Calu3 (cell line): ENCODE data around the gene TEX35. TPM values are rescaled to one million over a fixed set of nuclear protein-coding genes. Genes with fewer than 3 reads are reported as not detected.

Experiments
- BruUV-seq: library from RNA; stranded (reverse); fragments of 400-500 nt; replicated peaks from 2 replicates; lab custom pipeline; 2021; lab: Mats Ljungman, UMichigan
- CTCF ChIA-PET: fragments of 300-600 bp; sonication (Branson Sonifier 250); formaldehyde crosslinking; loops from one replicate; lab custom pipeline; 2022; ENCODE audit warnings: antibody characterized with exemption; lab: Charles Lee
- DNase-seq: peaks from one replicate; pipeline ENCODE4 v3.0.0; 2022
- H3K27ac Mint-ChIP-seq: one replicate; pipeline ENCODE4 v1.8.0; 2022; ENCODE audit warnings: mixed read lengths; ENCODE audit not compliant: unreplicated experiment
- H3K27me3 Mint-ChIP-seq: one replicate; pipeline ENCODE4 v1.8.0; 2022; ENCODE audit warnings: mixed read lengths; ENCODE audit not compliant: unreplicated experiment
- H3K36me3 Mint-ChIP-seq: one replicate; pipeline ENCODE4 v1.8.0; 2022; ENCODE audit warnings: mild to moderate bottlenecking, moderate library complexity, mixed read lengths; ENCODE audit not compliant: insufficient read depth, unreplicated experiment
- H3K4me1 Mint-ChIP-seq: one replicate; pipeline ENCODE4 v1.8.0; 2022; ENCODE audit warnings: mild to moderate bottlenecking, low read depth, mixed read lengths; ENCODE audit not compliant: unreplicated experiment
- H3K4me3 Mint-ChIP-seq: one replicate; pipeline ENCODE4 v1.8.0; 2022; ENCODE audit warnings: mild to moderate bottlenecking, low read depth, moderate library complexity, mixed read lengths; ENCODE audit not compliant: unreplicated experiment
- H3K9me3 Mint-ChIP-seq: one replicate; pipeline ENCODE4 v1.8.0; 2022; ENCODE audit warnings: low read depth, mixed read lengths; ENCODE audit not compliant: unreplicated experiment
- CTCF ChIP-seq: fragments of 200-600 bp; IDR thresholded peaks from one replicate; pipeline ENCODE4 v1.8.0; 2022; ENCODE audit warnings: antibody characterized with exemption; ENCODE audit not compliant: unreplicated experiment
- intact Hi-C: fragments of 100-400 bp; cut with micrococcal nuclease; formaldehyde crosslinking; loops from one replicate; pipeline ENCODE4 v1.10.0; 2022; ENCODE audit not compliant: unreplicated experiment
- total RNA-seq: library from RNA; stranded (reverse); gene quantifications from 2 replicates; pipeline ENCODE4 v1.2.3, GENCODE V29; 2022

The TEX35 gene
- total RNA-seq, 1 experiment from 2014 or later: not detected

GRCh38 chr1:178518894-178519293 lies 6.0 kb downstream of the TEX35 start:
- TF ChIP-seq CTCF: no peak
- no peaks in the 10 kb centered on the region for H3K9me3 Mint-ChIP-seq
- H3K27ac Mint-ChIP-seq: no peak overlapping the region
- H3K4me3 Mint-ChIP-seq: no peak overlapping the region
- intact Hi-C loops: loop anchor here (5.0 kb wide), 1 partner anchor 207 kb away; no protein-coding TSS in a partner anchor
- no peaks in the 10 kb centered on the region for H3K4me1 Mint-ChIP-seq
- no TSS peak for BruUV-seq
- DNase-seq: no peak
- H3K27me3 Mint-ChIP-seq: no peaks in the 10 kb centered on the region
- CTCF ChIA-PET: interaction anchor here (0.7 kb wide), 1 partner anchor 602 kb away, joined by 3 read pairs; no protein-coding TSS in a partner anchor
- no peaks in the 10 kb centered on the region for H3K36me3 Mint-ChIP-seq

GRCh38 chr1:178520803-178521202 lies 7.9 kb downstream of the TEX35 start:
- H3K4me3 Mint-ChIP-seq: no peak overlapping the region
- no peak for TF ChIP-seq CTCF
- intact Hi-C loops: no loop called here
- H3K27ac Mint-ChIP-seq: no peak overlapping the region
- BruUV-seq: no TSS peak
- no peak for DNase-seq
- H3K4me1 Mint-ChIP-seq: no peaks in the 10 kb centered on the region
- no peaks in the 10 kb centered on the region for H3K36me3 Mint-ChIP-seq
- H3K27me3 Mint-ChIP-seq: no peaks in the 10 kb centered on the region
- CTCF ChIA-PET: no interaction called here
- H3K9me3 Mint-ChIP-seq: no peaks in the 10 kb centered on the region

GRCh38 chr1:178521241-178521640 lies 8.3 kb downstream of the TEX35 start:
- Mint-ChIP-seq H3K27me3 (no peaks in the 10 kb centered on the region), H3K4me1 (no peaks in the 10 kb centered on the region), H3K27ac (no peak overlapping the region), H3K9me3 (no peaks in the 10 kb centered on the region), H3K36me3 (no peaks in the 10 kb centered on the region), H3K4me3 (no peak overlapping the region)
- no peak for TF ChIP-seq CTCF
- intact Hi-C loops: no loop called here
- CTCF ChIA-PET: interaction anchor here (0.6 kb wide), 1 partner anchor 98 kb away, joined by 3 read pairs; no protein-coding TSS in a partner anchor
- BruUV-seq: no TSS peak
- DNase-seq: no peak

GRCh38 chr1:178527117-178527516 lies 14.2 kb downstream of the TEX35 start:
- Mint-ChIP-seq H3K9me3 (no peaks in the 10 kb centered on the region), H3K4me1 (peaks cover 22% of the 10 kb centered on the region), H3K36me3 (no peaks in the 10 kb centered on the region), H3K27ac (no peak overlapping the region), H3K4me3 (no peak overlapping the region), H3K27me3 (no peaks in the 10 kb centered on the region)
- TF ChIP-seq CTCF: no peak
- DNase-seq: no peak
- intact Hi-C loops: no loop called here
- CTCF ChIA-PET: interaction anchor here (0.6 to 2.0 kb wide), 2 partner anchors 115 to 216 kb away, joined by 3 to 7 read pairs; no protein-coding TSS in a partner anchor
- no TSS peak for BruUV-seq
